T-cell (primary cell): ENCODE measurements around the gene UNC5C. TPM values are rescaled to one million over a fixed set of nuclear protein-coding genes. Genes with fewer than 3 reads are reported as not detected.
"Not testable (repeated sequence)": the region's sequence is repeated elsewhere in the genome, so short reads cannot be mapped to it uniquely, and the experiment has no call there.

Source experiments
- ATAC-seq, 4 experiments: fragments of 200-7000 bp in 3 of 4; fragments of 150-1000 bp in 1 of 4; cut with Tn5 transposase; replicated peaks in 1 of 4; 1 replicate in 3 of 4; 2 replicates in 1 of 4; pipeline ENCODE4 v1.10.0; 2021; ENCODE audit warnings: moderate library complexity in 3 of 4, mild to moderate bottlenecking in 2 of 4, moderate number of reproducible peaks in 1 of 4
- CTCF ChIA-PET, 2 donors: fragments of 300-600 bp; sonication (Branson Sonifier 250); formaldehyde crosslinking; loops; one replicate each; lab custom pipeline; 2022; ENCODE audit warnings: antibody characterized with exemption in 2 of 2; lab: Charles Lee
- POLR2A ChIA-PET, 2 donors: fragments of 300-600 bp; sonication (Branson Sonifier 250); formaldehyde crosslinking; loops; one replicate each; lab custom pipeline; 2022; ENCODE audit warnings: antibody characterized with exemption in 2 of 2; lab: Charles Lee
- DNase-seq, 35 experiments: peaks; one replicate each; pipeline versions ENCODE4 v3.0.0 to v3.0.0-alpha.2; 2013 to 2023
- H3K27ac ChIP-seq: one replicate; pipeline ENCODE4 v1.5.1; 2013; ENCODE audit warnings: low read length
- H3K27me3 ChIP-seq, 2 experiments: replicated peaks in 1 of 2; 1 replicate in 1 of 2; 2 replicates in 1 of 2; pipeline versions ENCODE4 v1.6.1 to v1.7.0; 2013; ENCODE audit warnings: low read length in 1 of 2, mixed read lengths in 1 of 2; ENCODE audit not compliant: control insufficient read depth in 2 of 2, insufficient read depth in 2 of 2; ENCODE audit errors: extremely low read depth in 1 of 2
- H3K36me3 ChIP-seq, 2 donors: 1 replicate in 1 of 2; 2 replicates in 1 of 2; pipeline versions ENCODE4 v1.6.1 to v1.7.0; 2013; ENCODE audit warnings: low read length in 1 of 2; ENCODE audit not compliant: control insufficient read depth in 2 of 2, insufficient read depth in 1 of 2; ENCODE audit errors: extremely low read depth in 1 of 2
- H3K4me1 ChIP-seq, 2 experiments: 1 replicate in 1 of 2; 2 replicates in 1 of 2; pipeline versions ENCODE4 v1.6.1 to v1.7.0; 2013; ENCODE audit warnings: low read length in 2 of 2, mixed read lengths in 1 of 2; ENCODE audit not compliant: insufficient read depth in 2 of 2, control insufficient read depth in 1 of 2; ENCODE audit errors: extremely low read depth in 1 of 2
- H3K4me3 ChIP-seq, 2 donors: 1 replicate in 1 of 2; 2 replicates in 1 of 2; pipeline versions ENCODE4 v1.5.1 to v1.7.0; 2013; ENCODE audit warnings: mild to moderate bottlenecking in 2 of 2, low read length in 1 of 2, moderate library complexity in 1 of 2; ENCODE audit not compliant: control insufficient read depth in 1 of 2; ENCODE audit errors: extremely low read depth in 1 of 2
- H3K9me3 ChIP-seq: 2 replicates; pipeline ENCODE4 v1.7.0; 2013
- H3K27ac Mint-ChIP-seq, 2 donors: one replicate each; pipeline ENCODE4 v1.8.0; 2020 to 2021; ENCODE audit warnings: mild to moderate bottlenecking in 2 of 2, mixed read lengths in 2 of 2
- H3K27me3 Mint-ChIP-seq, 2 donors: one replicate each; pipeline ENCODE4 v1.8.0; 2021 to 2022; ENCODE audit warnings: mixed read lengths in 2 of 2
- H3K36me3 Mint-ChIP-seq: one replicate; pipeline ENCODE4 v1.8.0; 2021; ENCODE audit warnings: mixed read lengths
- H3K4me1 Mint-ChIP-seq, 3 donors: one replicate each; pipeline ENCODE4 v1.8.0; 2020 to 2022; ENCODE audit warnings: mixed read lengths in 3 of 3, mild to moderate bottlenecking in 1 of 3
- H3K4me3 Mint-ChIP-seq, 3 donors: one replicate each; pipeline ENCODE4 v1.8.0; 2020 to 2022; ENCODE audit warnings: mild to moderate bottlenecking in 3 of 3, mixed read lengths in 3 of 3, moderate library complexity in 3 of 3
- H3K9me3 Mint-ChIP-seq, 3 donors: one replicate each; pipeline ENCODE4 v1.8.0; 2020 to 2022; ENCODE audit warnings: mixed read lengths in 3 of 3
- WGBS: methylation state at CpG from one replicate; pipeline ENCODE4 v1.1.5; 2013; ENCODE audit warnings: missing lambda C conversion rate; ENCODE audit not compliant: insufficient coverage; 5-methylcytosine and 5-hydroxymethylcytosine counted together
- total RNA-seq, 35 experiments: library from RNA in 6 of 35; stranded (reverse) in 6 of 35; fragments of 120-200 nt in 1 of 35; gene quantifications; one replicate each; pipeline versions ENCODE4 v1.2.1 to v1.2.4 and lab custom pipeline; 2013 to 2026

The UNC5C gene
- total RNA-seq, 5 donors from 2014 or later (not counting 1 experiment from before 2014, with no cell fraction given) = not detected

DNA sequence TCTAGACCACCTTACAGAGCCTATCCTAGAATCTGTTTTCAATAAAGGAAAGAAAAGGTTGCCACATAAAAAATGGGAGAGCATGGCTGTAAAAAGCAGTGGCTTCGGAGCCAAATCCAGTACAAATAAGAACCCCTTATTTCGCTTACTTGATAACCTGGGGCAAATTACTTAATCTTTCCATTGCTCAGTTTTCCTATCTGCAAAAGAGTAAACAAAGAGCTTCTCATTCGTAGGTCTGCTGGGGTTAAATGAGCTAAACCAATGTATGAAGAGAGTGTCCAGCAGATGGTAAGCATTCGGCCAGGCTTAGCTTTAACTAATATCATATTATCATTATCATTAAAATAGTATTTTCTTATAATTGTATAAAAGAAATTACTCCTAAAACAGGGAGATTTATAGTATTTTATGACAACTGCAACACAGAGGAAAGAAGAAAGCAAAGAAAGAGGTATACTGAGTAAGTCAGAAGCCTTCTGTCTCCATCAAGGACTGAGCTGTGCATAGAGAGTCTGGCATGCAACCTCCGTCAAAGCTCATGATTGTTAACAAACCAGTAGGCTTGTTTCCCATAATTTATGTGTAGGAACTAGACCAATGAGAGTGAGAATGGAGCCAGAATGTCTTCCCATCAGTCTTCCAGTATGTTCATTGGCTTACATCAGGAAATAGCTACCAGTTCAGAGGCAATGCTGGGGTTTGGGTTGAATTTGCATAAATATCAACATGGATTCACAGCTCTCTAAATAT, 364.9 kb downstream of the UNC5C start:
- WGBS = 80% methylated on average over 1 of the region's 5 CpGs
- ATAC-seq = no peak

DNA sequence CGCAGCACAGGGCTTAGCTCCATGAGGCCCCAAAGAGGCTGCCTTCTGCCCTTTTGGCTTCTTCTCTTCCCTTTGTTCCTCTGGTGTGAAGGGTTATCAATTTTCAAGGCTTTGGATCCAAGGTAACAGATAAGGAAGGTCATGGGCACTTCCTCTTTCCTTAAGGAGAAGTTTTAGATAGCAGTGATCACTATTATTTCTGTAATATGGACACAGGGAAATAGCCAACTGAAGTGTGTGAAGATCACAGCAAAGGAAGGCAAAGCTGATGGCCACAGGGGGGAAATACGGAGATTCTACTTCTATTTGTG, 366.8 kb downstream of the UNC5C start:
- POLR2A ChIA-PET = no interaction called here

More for the DNA sequence above, 364.9 kb downstream of the UNC5C start:
- Histone ChIP-seq H3K27me3 (no peaks in the 10 kb centered on the region), H3K4me3 (no peak overlapping the region), H3K9me3 (no peaks in the 10 kb centered on the region), H3K4me1 (peaks cover 0 to 14% of the 10 kb centered on the region in 2 experiments), H3K36me3 (no peaks in the 10 kb centered on the region), H3K27ac (no peak overlapping the region)
- Mint-ChIP-seq H3K4me1 (peaks cover 8 to 9% (median 9%) of the 10 kb centered on the region in 3 donors), H3K27ac (no peak overlapping the region), H3K27me3 (peaks cover 2 to 3% of the 10 kb centered on the region in 2 donors), H3K4me3 (no peak overlapping the region), H3K36me3 (no peaks in the 10 kb centered on the region), H3K9me3 (no peaks in the 10 kb centered on the region)
- ChIA-PET CTCF (no interaction called here), POLR2A (no interaction called here)
- DNase-seq = no peak

DNA sequence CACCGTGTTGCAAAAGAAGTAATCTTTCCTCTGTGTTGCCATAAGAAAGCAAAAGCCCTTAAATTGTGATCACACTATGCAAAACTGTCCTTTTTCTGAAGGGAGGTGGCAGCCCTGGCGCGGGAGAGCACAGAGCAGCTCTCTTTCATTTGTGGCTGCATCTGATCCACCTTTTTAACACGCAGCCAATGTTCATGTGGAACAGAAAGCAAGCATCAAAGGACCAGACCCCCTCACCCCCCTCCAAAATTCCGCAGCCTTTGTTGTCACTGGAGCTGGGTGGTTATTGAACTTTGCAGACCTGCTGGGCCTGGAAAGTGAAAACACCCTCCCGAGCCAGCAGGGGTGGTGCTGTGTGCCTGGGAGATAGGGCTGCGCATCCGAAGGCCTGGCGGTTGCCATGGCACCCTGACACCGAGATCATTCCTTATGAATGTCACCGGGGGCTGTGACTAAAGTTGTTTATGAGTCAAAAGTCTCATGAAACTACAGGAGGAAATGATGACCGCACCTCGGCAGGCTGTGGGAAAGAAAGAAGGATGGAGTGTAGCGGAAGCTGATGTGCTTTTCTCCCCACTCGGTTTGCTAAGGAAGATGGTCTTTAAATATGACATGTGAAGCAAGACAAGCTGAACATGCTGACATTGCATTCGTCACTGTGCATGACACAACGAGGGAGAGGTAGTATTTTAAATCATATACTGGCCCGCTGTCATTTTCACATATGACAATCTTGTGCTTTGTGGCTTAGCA, 367.4 kb downstream of the UNC5C start:
- Histone ChIP-seq H3K4me3 (no peak overlapping the region), H3K27ac (no peak overlapping the region), H3K9me3 (no peaks in the 10 kb centered on the region), H3K27me3 (peaks cover 0 to 3% of the 10 kb centered on the region in 2 experiments), H3K4me1 (peaks cover 0 to 6% of the 10 kb centered on the region in 2 experiments), H3K36me3 (no peaks in the 10 kb centered on the region)
- POLR2A ChIA-PET = no interaction called here
- Mint-ChIP-seq H3K27ac (no peak overlapping the region), H3K27me3 (peaks cover 2 to 3% of the 10 kb centered on the region in 2 donors), H3K9me3 (no peaks in the 10 kb centered on the region), H3K4me1 (no peaks in the 10 kb centered on the region), H3K4me3 (no peak overlapping the region), H3K36me3 (no peaks in the 10 kb centered on the region)
- peak in 4 of 35 experiments; percentile 3 to 35 (median 7) for DNase-seq
- CTCF ChIA-PET = interaction anchor here in 1 of 2 donors (1.2 kb wide), 1 partner anchor 15 kb away, joined by 3 read pairs; no protein-coding TSS in a partner anchor
- ATAC-seq = peak in 2 of 4 experiments; percentile 36 to 76
- WGBS = 77% methylated on average over 13 of the region's 18 CpGs

More for the DNA sequence above, 366.8 kb downstream of the UNC5C start:
- Histone ChIP-seq H3K36me3 (no peaks in the 10 kb centered on the region), H3K4me3 (no peak overlapping the region), H3K27me3 (peaks cover 0 to 3% of the 10 kb centered on the region in 2 experiments), H3K27ac (no peak overlapping the region), H3K4me1 (peaks cover 0 to 6% of the 10 kb centered on the region in 2 experiments), H3K9me3 (no peaks in the 10 kb centered on the region)
- DNase-seq = no peak
- no peak overlapping the region for H3K27ac Mint-ChIP-seq
- H3K9me3 Mint-ChIP-seq = no peaks in the 10 kb centered on the region
- no peaks in the 10 kb centered on the region for H3K36me3 Mint-ChIP-seq
- no peak overlapping the region for H3K4me3 Mint-ChIP-seq
- H3K4me1 Mint-ChIP-seq = no peaks in the 10 kb centered on the region
- peaks cover 2 to 3% of the 10 kb centered on the region in 2 donors for H3K27me3 Mint-ChIP-seq
- no peak for ATAC-seq
- no CpG with 5 or more reads among the region's 2 CpGs for WGBS
- CTCF ChIA-PET = no interaction called here

DNA sequence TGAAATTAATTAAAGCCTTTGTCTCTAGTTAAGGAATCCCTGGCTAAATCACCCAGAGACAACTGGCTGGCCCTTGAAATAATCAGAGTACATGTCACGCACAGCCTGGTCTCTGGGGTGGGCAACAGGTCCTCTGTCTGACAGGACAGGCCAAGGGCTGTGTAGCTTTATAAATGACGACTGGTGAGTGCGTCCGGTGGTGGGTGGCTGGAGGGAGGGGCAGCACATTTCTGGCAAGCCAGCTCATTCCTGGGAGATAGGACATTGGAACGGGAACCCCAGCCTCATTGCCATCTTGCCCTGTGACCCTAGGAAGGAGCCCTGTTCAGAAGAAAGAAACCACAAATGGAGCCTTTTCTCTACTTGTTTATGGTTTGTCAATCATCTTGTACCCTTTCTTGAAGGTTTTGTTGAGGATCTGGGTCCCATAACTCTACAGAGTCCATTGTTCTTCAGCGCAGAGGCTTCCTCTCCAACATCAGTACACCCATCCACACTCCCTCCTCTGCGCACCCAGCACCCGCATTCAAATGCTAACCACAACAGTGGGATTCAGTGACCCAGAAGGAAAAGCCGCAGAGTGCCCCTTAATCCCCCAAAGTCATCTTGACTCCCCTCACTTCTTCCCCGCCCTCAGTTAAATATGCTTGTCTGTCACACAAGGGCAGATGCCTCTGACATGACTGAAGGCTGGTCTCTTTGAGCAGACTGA, 368.1 kb downstream of the UNC5C start:
- no peaks in the 10 kb centered on the region for H3K36me3 Mint-ChIP-seq

DNA sequence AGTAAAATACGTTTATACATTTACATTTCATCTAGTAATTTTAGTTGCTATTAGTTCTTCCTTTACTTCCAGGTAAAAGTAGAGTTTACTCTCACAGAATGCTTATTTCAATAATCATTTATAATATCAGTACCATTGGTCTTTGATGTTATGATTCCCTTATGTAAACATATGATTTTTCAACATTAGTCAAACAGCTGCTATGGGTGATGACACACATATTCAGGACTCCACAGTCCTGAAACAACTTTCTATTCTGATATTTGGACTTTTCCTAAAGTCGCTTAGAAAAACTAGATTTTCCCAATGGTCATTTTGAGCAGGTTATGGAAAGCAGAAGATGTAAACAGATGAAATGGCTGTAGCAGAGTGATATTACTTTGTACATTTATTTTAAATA, 369.8 kb downstream of the UNC5C start:
- DNase-seq (no peak), ATAC-seq (no peak)
- H3K36me3 Mint-ChIP-seq = no peaks in the 10 kb centered on the region
- CTCF ChIA-PET = interaction anchor here in 1 of 2 donors (0.8 kb wide), 1 partner anchor 32 kb away, joined by 11 read pairs; no protein-coding TSS in a partner anchor
- Histone ChIP-seq H3K4me3 (no peak overlapping the region), H3K27me3 (peaks cover 0 to 3% of the 10 kb centered on the region in 2 experiments), H3K4me1 (peaks cover 0 to 6% of the 10 kb centered on the region in 2 experiments), H3K9me3 (no peaks in the 10 kb centered on the region), H3K27ac (no peak overlapping the region), H3K36me3 (no peaks in the 10 kb centered on the region)
- no peak overlapping the region for H3K27ac Mint-ChIP-seq
- H3K27me3 Mint-ChIP-seq = peaks cover 2 to 3% of the 10 kb centered on the region in 2 donors
- WGBS = no CpG with 5 or more reads among the region's 2 CpGs
- no peaks in the 10 kb centered on the region for H3K4me1 Mint-ChIP-seq
- POLR2A ChIA-PET = interaction anchor here in 1 of 2 donors (0.6 to 0.7 kb wide), 2 partner anchors 40 to 148 kb away, joined by 3 read pairs; no protein-coding TSS in a partner anchor
- no peak overlapping the region for H3K4me3 Mint-ChIP-seq
- no peaks in the 10 kb centered on the region for H3K9me3 Mint-ChIP-seq

More for the DNA sequence above, 368.1 kb downstream of the UNC5C start:
- Mint-ChIP-seq H3K4me3 (no peak overlapping the region), H3K9me3 (no peaks in the 10 kb centered on the region), H3K27ac (no peak overlapping the region), H3K4me1 (no peaks in the 10 kb centered on the region), H3K27me3 (peaks cover 2 to 3% of the 10 kb centered on the region in 2 donors)
- H3K4me1 ChIP-seq = peaks cover 0 to 6% of the 10 kb centered on the region in 2 experiments
- no peak overlapping the region for H3K27ac ChIP-seq
- peaks cover 0 to 3% of the 10 kb centered on the region in 2 experiments for H3K27me3 ChIP-seq
- no peaks in the 10 kb centered on the region for H3K36me3 ChIP-seq
- H3K4me3 ChIP-seq = no peak overlapping the region
- ATAC-seq = no peak
- DNase-seq = no peak
- 85% methylated on average over 10 of the region's 10 CpGs for whole genome bisulfite sequencing
- CTCF ChIA-PET = interaction anchor here in 1 of 2 donors (1.2 kb wide), 1 partner anchor 14 kb away, joined by 3 read pairs; no protein-coding TSS in a partner anchor
- POLR2A ChIA-PET = no interaction called here
- no peaks in the 10 kb centered on the region for H3K9me3 ChIP-seq

DNA sequence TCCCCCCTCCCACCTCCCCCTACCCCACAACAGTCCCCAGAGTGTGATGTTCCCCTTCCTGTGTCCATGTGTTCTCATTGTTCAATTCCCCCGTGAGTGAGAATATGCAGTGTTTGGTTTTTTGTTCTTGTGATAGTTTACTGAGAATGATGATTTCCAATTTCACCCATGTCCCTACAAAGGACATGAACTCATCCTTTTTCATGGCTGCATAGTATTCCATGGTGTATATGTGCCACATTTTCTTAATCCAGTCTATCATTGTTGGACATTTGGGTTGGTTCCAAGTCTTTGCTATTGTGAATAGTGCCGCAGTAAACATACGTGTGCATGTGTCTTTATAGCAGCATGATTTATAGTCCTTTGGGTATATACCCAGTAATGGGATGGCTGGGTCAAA, 377.4 kb downstream of the UNC5C start:
- H3K4me3 Mint-ChIP-seq, H3K9me3 Mint-ChIP-seq, H3K27ac Mint-ChIP-seq, H3K9me3 ChIP-seq, H3K27me3 ChIP-seq, H3K36me3 Mint-ChIP-seq, DNase-seq, H3K27me3 Mint-ChIP-seq, ATAC-seq, CTCF ChIA-PET, H3K27ac ChIP-seq, POLR2A ChIA-PET, H3K4me3 ChIP-seq, H3K4me1 ChIP-seq, H3K4me1 Mint-ChIP-seq, H3K36me3 ChIP-seq: not testable (repeated sequence)
- WGBS = no CpG with 5 or more reads among the region's 3 CpGs
